PC-3 (cell line): ENCODE results near the gene DHX58. TPM values are rescaled to one million over a fixed set of nuclear protein-coding genes. Genes with fewer than 3 reads are reported as not detected.

Source experiments
- ATAC-seq: fragments of 200-7000 bp; cut with Tn5 transposase; 2 replicates; pipeline ENCODE4 v1.9.1; 2020; ENCODE audit warnings: mild to moderate bottlenecking, moderate library complexity
- BruUV-seq: library from RNA; stranded (reverse); fragments of 400-500 nt; replicated peaks from 2 replicates; lab custom pipeline; 2021; lab: Mats Ljungman, UMichigan
- CTCF ChIA-PET: fragments of 300-600 bp; sonication (Branson Sonifier 250); formaldehyde crosslinking; loops from one replicate; lab custom pipeline; 2022; ENCODE audit warnings: antibody characterized with exemption; lab: Charles Lee
- POLR2A ChIA-PET: fragments of 300-600 bp; sonication (Branson Sonifier 250); formaldehyde crosslinking; loops from one replicate; lab custom pipeline; 2022; ENCODE audit warnings: antibody characterized with exemption; ENCODE audit not compliant: unreplicated experiment; lab: Charles Lee
- DNase-seq: peaks from one replicate; pipeline ENCODE4 v3.0.0-alpha.2; 2015
- H2AFZ ChIP-seq: fragments of 300-600 bp; sonication (generic); 2 replicates; pipeline ENCODE4 v1.6.0; 2016; ENCODE audit warnings: antibody characterized with exemption, low read length
- H3F3A ChIP-seq: fragments of 300-600 bp; sonication (generic); one replicate; pipeline ENCODE4 v1.6.0; 2017; ENCODE audit warnings: antibody characterized with exemption, low read length, control low read depth, mild to moderate bottlenecking; ENCODE audit not compliant: unreplicated experiment
- H3K27ac ChIP-seq: fragments of 300-600 bp; sonication (generic); 2 replicates; pipeline ENCODE4 v1.5.1; 2016; ENCODE audit warnings: mild to moderate bottlenecking, low read length
- H3K27me3 ChIP-seq: fragments of 300-600 bp; sonication (generic); 2 replicates; pipeline ENCODE4 v1.6.1; 2016; ENCODE audit warnings: low read length, mixed read lengths
- H3K36me3 ChIP-seq: fragments of 300-600 bp; sonication (generic); 2 replicates; pipeline ENCODE4 v1.6.1; 2016; ENCODE audit warnings: low read depth, mixed run types, low read length, mixed read lengths
- H3K4me1 ChIP-seq: fragments of 300-600 bp; sonication (generic); 2 replicates; pipeline ENCODE4 v1.5.1; 2016; ENCODE audit warnings: low read length; ENCODE audit not compliant: insufficient read depth
- H3K4me2 ChIP-seq: fragments of 300-600 bp; sonication (generic); 2 replicates; pipeline ENCODE4 v1.6.0; 2016; ENCODE audit warnings: low read length
- H3K4me3 ChIP-seq: fragments of 300-600 bp; sonication (generic); 2 replicates; pipeline ENCODE4 v1.5.1; 2016; ENCODE audit warnings: mild to moderate bottlenecking, low read length, mixed read lengths
- H3K79me2 ChIP-seq: fragments of 300-600 bp; sonication (generic); 2 replicates; pipeline ENCODE4 v1.6.1; 2017; ENCODE audit warnings: low read length, mixed read lengths
- H3K9ac ChIP-seq: fragments of 300-600 bp; sonication (generic); 2 replicates; pipeline ENCODE4 v1.6.0; 2016; ENCODE audit warnings: mild to moderate bottlenecking, low read length
- H3K9me2 ChIP-seq: fragments of 300-600 bp; sonication (generic); replicated peaks from 2 replicates; pipeline ENCODE4 v1.6.1; 2016; ENCODE audit warnings: mixed run types, low read length, mixed read lengths
- H3K9me3 ChIP-seq: fragments of 300-600 bp; sonication (generic); 2 replicates; pipeline ENCODE4 v1.6.1; 2016; ENCODE audit warnings: low read length, mixed read lengths
- H4K20me1 ChIP-seq: fragments of 300-600 bp; sonication (generic); 2 replicates; pipeline ENCODE4 v1.6.1; 2016; ENCODE audit warnings: low read length, mixed read lengths
- CTCF ChIP-seq: fragments of 300-600 bp; sonication (generic); conservative IDR thresholded peaks from 2 replicates; pipeline ENCODE4 v1.5.1; 2017; ENCODE audit warnings: antibody characterized with exemption, low read depth, mild to moderate bottlenecking, low read length
- EZH2 ChIP-seq: fragments of 300-600 bp; sonication (generic); IDR thresholded peaks from one replicate; pipeline ENCODE4 v1.6.1; 2017; ENCODE audit warnings: antibody characterized with exemption, mild to moderate bottlenecking, low read length; ENCODE audit not compliant: unreplicated experiment
- EZH2phosphoT487 ChIP-seq: fragments of 300-600 bp; sonication (generic); IDR thresholded peaks from 2 replicates; pipeline ENCODE4 v1.6.1; 2018; ENCODE audit warnings: mild to moderate bottlenecking, antibody characterized with exemption, low read length, borderline replicate concordance
- intact Hi-C: fragments of 100-400 bp; cut with micrococcal nuclease; formaldehyde crosslinking; loops from 2 replicates; pipeline ENCODE4 v1.9.0; 2023
- total RNA-seq: library from RNA; depleted of rRNA; stranded (reverse); fragments of >200 nt; gene quantifications from 2 replicates; pipeline ENCODE4 v1.2.3, GENCODE V29; 2014

DHX58 gene
- total RNA-seq, 1 experiment from 2014 or later = not detected

- DNase-seq = no peak
- Histone ChIP-seq H2AFZ (no peak overlapping the region), H3K79me2 (no peaks in the 10 kb centered on the region), H3K9me2 (no peaks in the 10 kb centered on the region), H3K9me3 (no peaks in the 10 kb centered on the region), H3K36me3 (no peaks in the 10 kb centered on the region), H4K20me1 (no peaks in the 10 kb centered on the region), H3K27ac (no peak overlapping the region), H3K9ac (no peak overlapping the region), H3K4me2 (no peak overlapping the region), H3K4me1 (no peaks in the 10 kb centered on the region), H3K4me3 (no peak overlapping the region), H3K27me3 (no peaks in the 10 kb centered on the region), H3F3A (no peaks in the 10 kb centered on the region)
- no TSS peak for BruUV-seq
- ChIA-PET POLR2A (no interaction called here), CTCF (no interaction called here)
- intact Hi-C loops = no loop called here
- TF ChIP-seq EZH2phosphoT487 (no peak), EZH2 (no peak), CTCF (no peak)
- ATAC-seq = no peak
Observed at GRCh38 chr17:42111265-42111636, 1.3 kb downstream of the DHX58 start.

GRCh38 chr17:42110301-42111264 is 1.9 kb downstream of the DHX58 start:
- intact Hi-C loops = no loop called here
- Histone ChIP-seq H3K27me3 (no peaks in the 10 kb centered on the region), H2AFZ (no peak overlapping the region), H3K27ac (no peak overlapping the region), H3K36me3 (no peaks in the 10 kb centered on the region), H3F3A (no peaks in the 10 kb centered on the region), H3K9me2 (no peaks in the 10 kb centered on the region), H3K4me2 (no peak overlapping the region), H3K9me3 (no peaks in the 10 kb centered on the region), H4K20me1 (no peaks in the 10 kb centered on the region), H3K4me1 (no peaks in the 10 kb centered on the region), H3K9ac (no peak overlapping the region), H3K4me3 (no peak overlapping the region), H3K79me2 (no peaks in the 10 kb centered on the region)
- POLR2A ChIA-PET = no interaction called here
- CTCF ChIA-PET = no interaction called here
- TF ChIP-seq CTCF (no peak), EZH2phosphoT487 (no peak), EZH2 (no peak)
- ATAC-seq (no peak), DNase-seq (no peak)
- no TSS peak for BruUV-seq

- TF ChIP-seq EZH2phosphoT487 (no peak), EZH2 (no peak), CTCF (no peak)
- no peak overlapping the region for H3K27ac ChIP-seq
- H3K4me3 ChIP-seq = no peak overlapping the region
- H2AFZ ChIP-seq = no peak overlapping the region
- ATAC-seq = no peak
- H3K27me3 ChIP-seq = no peaks in the 10 kb centered on the region
- H3K36me3 ChIP-seq = no peaks in the 10 kb centered on the region
- no peaks in the 10 kb centered on the region for H3K4me1 ChIP-seq
- POLR2A ChIA-PET = no interaction called here
- DNase-seq = no peak
- H3K4me2 ChIP-seq = no peak overlapping the region
- H3K79me2 ChIP-seq = no peaks in the 10 kb centered on the region
- no peaks in the 10 kb centered on the region for H3K9me3 ChIP-seq
- no peaks in the 10 kb centered on the region for H4K20me1 ChIP-seq
- no peaks in the 10 kb centered on the region for H3K9me2 ChIP-seq
- CTCF ChIA-PET = no interaction called here
- no peak overlapping the region for H3K9ac ChIP-seq
- BruUV-seq = no TSS peak
- intact Hi-C loops = no loop called here
- H3F3A ChIP-seq = no peaks in the 10 kb centered on the region
Observed at GRCh38 chr17:42109086-42109485, 3.4 kb downstream of the DHX58 start.
